ENCODE results near the gene OXGR1.

OXGR1 gene

GRCh38 chr13:96992633-96993032 lies 1.6 kb downstream of the OXGR1 start:
- Histone ChIP-seq H3K27ac (ENCODE audit: low read length) (no peak overlapping the region), H3K9ac (ENCODE audit: low read length) (no peak overlapping the region), H3K4me3 (ENCODE audit: low read length) (no peak overlapping the region), H3K4me1 (ENCODE audit: low read length) (no peaks in the 10 kb centered on the region), H3K27me3 (ENCODE audit: low read depth, low read length) (peaks cover 37% of the 10 kb centered on the region), H3K79me2 (ENCODE audit: low read length) (no peaks in the 10 kb centered on the region), H4K20me1 (ENCODE audit: insufficient read depth, low read length) (no peaks in the 10 kb centered on the region), H3K36me3 (replicated peaks; ENCODE audit: low read depth, low read length) (no peaks in the 10 kb centered on the region), H2AFZ (ENCODE audit: low read depth, low read length) (no peak overlapping the region), H3K4me2 (ENCODE audit: low read length) (no peak overlapping the region), H3K9me3 (ENCODE audit: insufficient read depth, low read length) (no peaks in the 10 kb centered on the region)
- TF ChIP-seq EZH2phosphoT487 (IDR thresholded peaks at IDR 0.05; ENCODE audit: low read depth) (no peak), CTCF (IDR thresholded peaks at IDR 0.05; ENCODE audit: low read depth, low read length) (no peak)

GRCh38 chr13:96991072-96991471 lies 3.2 kb downstream of the OXGR1 start:
- H3K27ac ChIP-seq (ENCODE audit: low read length) = no peak overlapping the region
- H3K36me3 ChIP-seq (replicated peaks; ENCODE audit: low read depth, low read length) = no peaks in the 10 kb centered on the region
- H3K27me3 ChIP-seq (ENCODE audit: low read depth, low read length) = peaks cover 36% of the 10 kb centered on the region
- H2AFZ ChIP-seq (ENCODE audit: low read depth, low read length) = no peak overlapping the region
- no peak overlapping the region for H3K4me2 ChIP-seq (ENCODE audit: low read length)
- TF ChIP-seq CTCF (IDR thresholded peaks at IDR 0.05; ENCODE audit: low read depth, low read length) = no peak
- TF ChIP-seq EZH2phosphoT487 (IDR thresholded peaks at IDR 0.05; ENCODE audit: low read depth) = no peak
- H3K4me1 ChIP-seq (ENCODE audit: low read length) = no peaks in the 10 kb centered on the region
- H3K9ac ChIP-seq (ENCODE audit: low read length) = no peak overlapping the region
- H4K20me1 ChIP-seq (ENCODE audit: insufficient read depth, low read length) = no peaks in the 10 kb centered on the region
- no peak overlapping the region for H3K4me3 ChIP-seq (ENCODE audit: low read length)
- no peaks in the 10 kb centered on the region for H3K9me3 ChIP-seq (ENCODE audit: insufficient read depth, low read length)
- H3K79me2 ChIP-seq (ENCODE audit: low read length) = no peaks in the 10 kb centered on the region

GRCh38 chr13:96988441-96988840 lies 5.8 kb downstream of the OXGR1 start:
- H3K36me3 ChIP-seq (replicated peaks; ENCODE audit: low read depth, low read length) = no peaks in the 10 kb centered on the region
- no peak overlapping the region for H3K4me2 ChIP-seq (ENCODE audit: low read length)
- H2AFZ ChIP-seq (ENCODE audit: low read depth, low read length) = no peak overlapping the region
- no peaks in the 10 kb centered on the region for H3K79me2 ChIP-seq (ENCODE audit: low read length)
- no peak overlapping the region for H3K4me3 ChIP-seq (ENCODE audit: low read length)
- H3K9me3 ChIP-seq (ENCODE audit: insufficient read depth, low read length) = no peaks in the 10 kb centered on the region
- peaks cover 29% of the 10 kb centered on the region for H3K27me3 ChIP-seq (ENCODE audit: low read depth, low read length)
- no peak overlapping the region for H3K27ac ChIP-seq (ENCODE audit: low read length)
- H3K4me1 ChIP-seq (ENCODE audit: low read length) = peaks cover 9% of the 10 kb centered on the region
- no peak overlapping the region for H3K9ac ChIP-seq (ENCODE audit: low read length)
- H4K20me1 ChIP-seq (ENCODE audit: insufficient read depth, low read length) = no peaks in the 10 kb centered on the region
- no peak for TF ChIP-seq CTCF (IDR thresholded peaks at IDR 0.05; ENCODE audit: low read depth, low read length)
- TF ChIP-seq EZH2phosphoT487 (IDR thresholded peaks at IDR 0.05; ENCODE audit: low read depth) = no peak

GRCh38 chr13:96984051-96984508 lies 10.2 kb downstream of the OXGR1 start:
- Histone ChIP-seq H3K27ac (ENCODE audit: low read length) (no peak overlapping the region), H3K4me1 (ENCODE audit: low read length) (peaks cover 17% of the 10 kb centered on the region), H4K20me1 (ENCODE audit: insufficient read depth, low read length) (no peaks in the 10 kb centered on the region), H3K9ac (ENCODE audit: low read length) (no peak overlapping the region), H3K4me2 (ENCODE audit: low read length) (peak overlapping the region; percentile 72), H2AFZ (ENCODE audit: low read depth, low read length) (0 out of 2 replicates have a peak overlapping the region, but pooled peaks have one; percentile 43), H3K9me3 (ENCODE audit: insufficient read depth, low read length) (no peaks in the 10 kb centered on the region), H3K4me3 (ENCODE audit: low read length) (peak overlapping the region; percentile 57), H3K79me2 (ENCODE audit: low read length) (no peaks in the 10 kb centered on the region), H3K27me3 (ENCODE audit: low read depth, low read length) (peaks cover 17% of the 10 kb centered on the region), H3K36me3 (replicated peaks; ENCODE audit: low read depth, low read length) (no peaks in the 10 kb centered on the region)
- TF ChIP-seq EZH2phosphoT487 (IDR thresholded peaks at IDR 0.05; ENCODE audit: low read depth) (no peak), CTCF (IDR thresholded peaks at IDR 0.05; ENCODE audit: low read depth, low read length) (peak; percentile 59)

Data from OCI-LY3 (cell line).